Stomach (tissue), 9 donors: Measurements from ENCODE around the gene PLPP3. TPM values are rescaled to one million over a fixed set of nuclear protein-coding genes. Genes with fewer than 3 reads are reported as not detected.
A peak's percentile ranks its signal among the peaks of the same experiment; 100 is the strongest.

Experiments used
- DNase-seq, 2 donors: peaks; one replicate each; pipeline versions ENCODE4 v3.0.0 to v3.0.0-alpha.2; 2013 to 2019
- H3K27ac ChIP-seq, 5 donors: fragments of 200-600 bp in 4 of 5; sonication (generic) in 4 of 5; one replicate each; pipeline ENCODE4 v1.5.1; 2013 to 2019; ENCODE audit warnings: mild to moderate bottlenecking in 1 of 5, moderate library complexity in 1 of 5
- H3K27me3 ChIP-seq, 3 donors: fragments of 200-600 bp; sonication (generic); one replicate each; pipeline ENCODE4 v1.5.1; 2017 to 2019; ENCODE audit warnings: mixed run types in 1 of 3
- H3K36me3 ChIP-seq, 4 donors: fragments of 200-600 bp; sonication (generic); 1 replicate in 3 of 4; 2 replicates in 1 of 4; pipeline ENCODE4 v1.5.1; 2016 to 2019
- H3K4me1 ChIP-seq, 4 donors: fragments of 200-600 bp; sonication (generic); one replicate each; pipeline ENCODE4 v1.5.1; 2016 to 2019
- H3K4me3 ChIP-seq, 4 donors: fragments of 200-600 bp; sonication (generic) in 3 of 4; one replicate each; pipeline ENCODE4 v1.5.1; 2016 to 2019; ENCODE audit warnings: mild to moderate bottlenecking in 1 of 4
- H3K9me3 ChIP-seq, 4 donors: fragments of 200-600 bp; sonication (generic); one replicate each; pipeline ENCODE4 v1.5.1; 2016 to 2019
- CTCF ChIP-seq, 7 experiments: fragments of 450-650 bp in 4 of 7; fragments of 200-600 bp in 3 of 7; sonication (generic) in 3 of 7; IDR thresholded peaks; one replicate each; pipeline ENCODE4 v1.5.1; 2016 to 2019; ENCODE audit warnings: antibody characterized with exemption in 7 of 7, control low read depth in 2 of 7, mild to moderate bottlenecking in 1 of 7
- EP300 ChIP-seq: sonication (generic); formaldehyde crosslinking; IDR thresholded peaks from one replicate; pipeline ENCODE4 v1.6.1; 2017; ENCODE audit warnings: antibody characterized with exemption
- POLR2A ChIP-seq, 4 donors: fragments of 450-650 bp; IDR thresholded peaks; one replicate each; pipeline ENCODE4 v1.6.1; 2016; ENCODE audit warnings: antibody characterized with exemption in 4 of 4, control low read depth in 2 of 4, mild to moderate bottlenecking in 1 of 4, moderate library complexity in 1 of 4
- POLR2AphosphoS5 ChIP-seq, 3 donors: sonication (generic); formaldehyde crosslinking; IDR thresholded peaks; one replicate each; pipeline ENCODE4 v1.6.1; 2016; ENCODE audit warnings: antibody characterized with exemption in 3 of 3
- WGBS, 5 donors: extraction: QIAGEN DNeasy Blood & Tissue Kit in 3 of 5; methylation state at CpG; one replicate each; pipeline versions ENCODE4 v1.1.5 to v1.1.7; 2013 to 2018; 5-methylcytosine and 5-hydroxymethylcytosine counted together
- intact Hi-C: fragments of 100-400 bp; cut with DNase I; formaldehyde crosslinking; loops from one replicate; pipeline ENCODE4 v1.15.1; 2023; ENCODE audit warnings: low total_unique reads
- polyA plus RNA-seq, 3 donors: library from polyadenylated mRNA; stranded (reverse); fragments of 200-250 nt; gene quantifications; one replicate each; pipeline ENCODE4 v1.2.3, GENCODE V29; 2013
- total RNA-seq, 5 donors: library from RNA; depleted of rRNA; stranded (reverse); fragments of >200 nt; gene quantifications; one replicate each; pipeline versions ENCODE4 v1.1.0 to v1.2.3, GENCODE V29; 2014 to 2016
- donor health status: healthy with polysubstance abuse.
- donor health status: Bipolar disorder and iron deficiency.
- donor health status: healthy.

PLPP3 gene
- total and polyA plus RNA-seq, 8 donors, result 11.1 to 145 (median 46.1) TPM

- H3K27ac ChIP-seq, result no peak overlapping the region
- intact Hi-C loops, result no loop called here
- 77 to 84% (median 83%) methylated on average over 6 of the region's 6 CpGs for WGBS, 5 donors
- no peaks in the 10 kb centered on the region for H3K27me3 ChIP-seq
- H3K4me1 ChIP-seq, result peaks cover 15 to 76% (median 51%) of the 10 kb centered on the region in 4 donors
- TF ChIP-seq POLR2AphosphoS5 (IDR thresholded peaks at IDR 0.05), result no peak
- TF ChIP-seq EP300, result no peak
- H3K36me3 ChIP-seq, result peaks cover 19 to 53% (median 45%) of the 10 kb centered on the region in 4 donors
- DNase-seq, result peak in 1 of 2 donors; percentile 26
- H3K4me3 ChIP-seq, result no peak overlapping the region
- H3K9me3 ChIP-seq, result no peaks in the 10 kb centered on the region
These were observed 47.6 kb downstream of the PLPP3 start for GRCh38 chr1:56531624-56532349.

GRCh38 chr1:56529801-56530200 lies 49.6 kb downstream of the PLPP3 start:
- peaks cover 5 to 34% (median 27%) of the 10 kb centered on the region in 4 donors for H3K36me3 ChIP-seq
- no peaks in the 10 kb centered on the region for H3K27me3 ChIP-seq
- no peak overlapping the region for H3K27ac ChIP-seq
- H3K4me1 ChIP-seq, result peaks cover 25 to 78% (median 52%) of the 10 kb centered on the region in 4 donors
- TF ChIP-seq POLR2A (IDR thresholded peaks at IDR 0.05) (no peak), EP300 (no peak), CTCF (IDR thresholded peaks at IDR 0.05) (no peak), POLR2AphosphoS5 (IDR thresholded peaks at IDR 0.05) (no peak)
- no peak for DNase-seq
- H3K4me3 ChIP-seq, result no peak overlapping the region
- H3K9me3 ChIP-seq, result no peaks in the 10 kb centered on the region
- intact Hi-C loops, result no loop called here

- Histone ChIP-seq H3K4me3 (no peak overlapping the region), H3K4me1 (peaks cover 29 to 73% (median 52%) of the 10 kb centered on the region in 4 donors), H3K36me3 (peaks cover 6 to 33% (median 25%) of the 10 kb centered on the region in 4 donors), H3K9me3 (no peaks in the 10 kb centered on the region), H3K27ac (peak overlapping the region in 3 of 5 donors; percentile 1 to 21 (median 20)), H3K27me3 (no peaks in the 10 kb centered on the region)
- WGBS, 5 donors, result 69 to 86% (median 83%) methylated on average over 8 of the region's 8 CpGs
- DNase-seq, result peak in 1 of 2 donors; percentile 45
- intact Hi-C loops, result no loop called here
- no peak for TF ChIP-seq POLR2A (IDR thresholded peaks at IDR 0.05)
- no peak for TF ChIP-seq POLR2AphosphoS5 (IDR thresholded peaks at IDR 0.05)
- no peak for TF ChIP-seq EP300
- TF ChIP-seq CTCF (IDR thresholded peaks at IDR 0.05), result no peak
These were observed 51.6 kb downstream of the PLPP3 start for GRCh38 chr1:56527548-56528302.

GRCh38 chr1:56526571-56527174 lies 52.7 kb downstream of the PLPP3 start:
- H3K4me1 ChIP-seq, result peaks cover 29 to 71% (median 50%) of the 10 kb centered on the region in 4 donors
- intact Hi-C loops, result no loop called here
- TF ChIP-seq POLR2AphosphoS5 (IDR thresholded peaks at IDR 0.05) (peak in 1 of 3 donors; percentile 60), EP300 (no peak)
- DNase-seq, result peak in 1 of 2 donors; percentile 27
- no peak overlapping the region for H3K4me3 ChIP-seq
- H3K27me3 ChIP-seq, result no peaks in the 10 kb centered on the region
- H3K36me3 ChIP-seq, result peaks cover 11 to 30% (median 25%) of the 10 kb centered on the region in 4 donors
- peak overlapping the region in 3 of 5 donors; percentile 18 to 38 (median 21) for H3K27ac ChIP-seq
- no peaks in the 10 kb centered on the region for H3K9me3 ChIP-seq
- WGBS, 5 donors, result 37 to 44% (median 40%) methylated on average over 5 of the region's 5 CpGs

- Histone ChIP-seq H3K4me3 (no peak overlapping the region), H3K4me1 (peaks cover 29 to 72% (median 53%) of the 10 kb centered on the region in 4 donors), H3K27ac (peak overlapping the region in 2 of 5 donors; percentile 18 to 38), H3K27me3 (no peaks in the 10 kb centered on the region), H3K36me3 (peaks cover 13 to 33% (median 28%) of the 10 kb centered on the region in 4 donors), H3K9me3 (no peaks in the 10 kb centered on the region)
- WGBS, 5 donors, result 32 to 55% (median 44%) methylated on average over 4 of the region's 4 CpGs
- peak; percentile 32 to 36 for DNase-seq
- no peak for TF ChIP-seq POLR2A (IDR thresholded peaks at IDR 0.05)
- TF ChIP-seq EP300, result no peak
- TF ChIP-seq POLR2AphosphoS5 (IDR thresholded peaks at IDR 0.05), result no peak
- TF ChIP-seq CTCF (IDR thresholded peaks at IDR 0.05), result no peak
- intact Hi-C loops, result no loop called here
These were observed 53.8 kb downstream of the PLPP3 start for GRCh38 chr1:56525489-56526041.
